ENCODE data around the gene HDGFL3. TPM values are rescaled to one million over a fixed set of nuclear protein-coding genes. Genes with fewer than 3 reads are reported as not detected.
A peak's percentile ranks its signal among the peaks of the same experiment; 100 is the strongest.
"Not testable (repeated sequence)": the region's sequence is repeated elsewhere in the genome, so short reads cannot be mapped to it uniquely, and the experiment has no call there.

Gene HDGFL3
- total RNA-seq, 1 experiment from 2014 or later, result 75.2 TPM

GRCh38 chr15:83174891-83175290 lies 32.7 kb downstream of the HDGFL3 start:
- H3K4me3 ChIP-seq, result no peak overlapping the region
- H3K9me3 ChIP-seq (replicated peaks), result no peaks in the 10 kb centered on the region
- no peaks in the 10 kb centered on the region for H3K27me3 ChIP-seq
- H3K27ac ChIP-seq, result no peak overlapping the region
- no peaks in the 10 kb centered on the region for H3K36me3 ChIP-seq
- no peaks in the 10 kb centered on the region for H3K4me1 ChIP-seq
- DNase-seq, result no peak

DNA sequence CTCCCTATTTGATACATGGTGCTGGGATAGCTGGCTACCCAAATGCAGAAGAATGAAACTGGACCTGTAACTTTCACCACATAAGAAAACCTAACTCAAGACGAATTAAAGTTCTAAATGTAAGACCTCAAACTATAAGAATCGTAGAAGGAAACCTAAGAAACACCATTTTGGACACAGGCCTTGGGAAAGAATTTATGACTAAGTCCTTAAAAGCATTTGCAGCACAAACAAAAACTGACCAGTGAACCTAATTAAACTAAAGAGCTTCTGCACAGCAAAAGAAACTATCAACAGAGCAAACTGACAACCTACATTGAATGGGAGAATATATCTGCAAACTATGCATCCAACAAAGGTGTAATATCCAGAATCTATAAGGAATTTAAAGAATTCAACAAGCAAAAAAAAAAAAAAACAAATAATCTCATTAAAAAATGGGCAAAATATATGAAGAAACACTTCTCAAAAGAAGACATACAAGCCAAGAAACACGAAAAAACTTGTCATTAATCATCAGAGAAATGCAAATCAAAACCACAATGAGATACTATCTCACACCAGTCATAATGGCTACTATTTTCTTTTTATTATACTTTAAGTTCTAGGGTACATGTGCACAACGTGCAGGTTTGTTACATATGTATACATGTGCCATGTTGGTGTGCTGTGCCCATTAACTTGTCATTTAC lies 37.0 kb downstream of the HDGFL3 start:
- Histone ChIP-seq H3K4me3 (no peak overlapping the region), H3K27me3 (no peaks in the 10 kb centered on the region), H3K4me1 (no peaks in the 10 kb centered on the region), H3K36me3 (no peaks in the 10 kb centered on the region), H3K27ac (no peak overlapping the region), H3K9me3 (replicated peaks) (peaks cover 4% of the 10 kb centered on the region; the same call in 1 of the 2 replicates)
- DNase-seq, result no peak

DNA sequence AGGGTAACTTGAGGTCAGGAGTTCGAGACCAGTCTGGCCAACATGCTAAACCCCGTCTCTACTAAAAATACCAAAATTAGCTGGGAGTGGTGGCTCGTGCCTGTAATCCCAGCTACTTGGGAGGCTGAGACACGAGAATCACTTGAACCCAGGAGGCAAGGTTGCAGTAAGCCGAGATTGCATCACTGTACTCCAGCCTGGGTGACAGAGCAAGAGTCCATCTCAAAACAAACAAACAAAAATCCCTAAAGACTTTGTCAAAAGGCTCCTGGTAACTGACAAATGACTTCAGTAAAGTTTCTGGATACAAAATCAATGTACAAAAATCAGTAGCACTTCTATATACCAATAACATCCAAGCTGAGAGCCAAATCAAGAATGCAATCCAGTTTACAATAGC lies 38.0 kb downstream of the HDGFL3 start:
- DNase-seq; H3K4me3 ChIP-seq; H3K36me3 ChIP-seq; H3K9me3 ChIP-seq (replicated peaks); H3K27me3 ChIP-seq; H3K4me1 ChIP-seq; H3K27ac ChIP-seq: not testable (repeated sequence)

- H3K36me3 ChIP-seq, result no peaks in the 10 kb centered on the region; the same call in 1 of the 2 replicates
- H3K4me3 ChIP-seq, result no peak overlapping the region
- no peak for DNase-seq
Measured at GRCh38 chr15:83166830-83167229, 40.8 kb downstream of the HDGFL3 start.

GRCh38 chr15:83166218-83166617 lies 41.4 kb downstream of the HDGFL3 start:
- Histone ChIP-seq H3K9me3 (replicated peaks) (peaks cover 4% of the 10 kb centered on the region; the same call in 1 of the 2 replicates), H3K4me3 (no peak overlapping the region), H3K27ac (no peak overlapping the region), H3K4me1 (no peaks in the 10 kb centered on the region), H3K27me3 (no peaks in the 10 kb centered on the region), H3K36me3 (no peaks in the 10 kb centered on the region; the same call in 1 of the 2 replicates)
- DNase-seq, result no peak

More at GRCh38 chr15:83166830-83167229, 40.8 kb downstream of the HDGFL3 start:
- Histone ChIP-seq H3K4me1 (no peaks in the 10 kb centered on the region), H3K27me3 (no peaks in the 10 kb centered on the region), H3K27ac (no peak overlapping the region), H3K9me3 (replicated peaks) (peaks cover 4% of the 10 kb centered on the region; the same call in 1 of the 2 replicates)

GRCh38 chr15:83164771-83165404 lies 42.7 kb downstream of the HDGFL3 start:
- H3K27me3 ChIP-seq, result no peaks in the 10 kb centered on the region
- H3K4me3 ChIP-seq, result no peak overlapping the region
- H3K9me3 ChIP-seq (replicated peaks), result peaks cover 4% of the 10 kb centered on the region; the same call in 1 of the 2 replicates
- DNase-seq, result no peak
- H3K27ac ChIP-seq, result no peak overlapping the region
- no peaks in the 10 kb centered on the region for H3K4me1 ChIP-seq
- no peaks in the 10 kb centered on the region; the same call in 1 of the 2 replicates for H3K36me3 ChIP-seq

DNA sequence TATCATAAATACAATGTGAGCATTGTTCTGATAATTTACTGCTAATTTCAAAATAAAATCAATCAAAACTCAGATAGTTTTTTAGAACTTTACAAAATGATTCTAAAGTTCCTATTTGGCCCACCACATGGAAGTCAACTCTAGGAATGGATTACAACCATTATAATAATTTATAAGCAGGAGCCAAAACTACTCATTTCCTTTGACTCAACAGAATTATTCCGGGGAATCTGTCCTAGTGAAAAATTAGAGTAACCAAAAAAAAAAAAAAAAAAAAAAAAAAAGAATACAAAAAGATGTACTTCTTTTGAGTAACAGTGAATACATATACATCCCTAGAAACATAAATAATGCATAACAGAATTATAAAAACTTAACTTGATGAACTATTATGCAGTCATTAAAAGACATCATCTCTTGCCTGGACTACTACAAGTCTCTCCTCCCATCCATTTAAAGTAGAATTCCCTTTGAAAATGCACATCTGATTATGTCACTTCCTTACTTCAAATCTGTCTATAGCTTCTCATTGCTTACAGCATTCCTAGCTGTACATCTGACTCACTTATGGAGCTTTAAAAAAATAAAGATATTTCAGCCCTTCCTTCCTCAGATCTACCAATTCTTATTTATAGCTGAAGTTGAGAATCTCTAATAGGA lies 43.4 kb downstream of the HDGFL3 start:
- H3K4me3 ChIP-seq, result no peak overlapping the region
- H3K9me3 ChIP-seq (replicated peaks), result peaks cover 4% of the 10 kb centered on the region; the same call in 1 of the 2 replicates
- H3K4me1 ChIP-seq, result no peaks in the 10 kb centered on the region
- no peak for DNase-seq
- H3K36me3 ChIP-seq, result no peaks in the 10 kb centered on the region; the same call in 1 of the 2 replicates
- no peaks in the 10 kb centered on the region for H3K27me3 ChIP-seq
- H3K27ac ChIP-seq, result no peak overlapping the region

DNA sequence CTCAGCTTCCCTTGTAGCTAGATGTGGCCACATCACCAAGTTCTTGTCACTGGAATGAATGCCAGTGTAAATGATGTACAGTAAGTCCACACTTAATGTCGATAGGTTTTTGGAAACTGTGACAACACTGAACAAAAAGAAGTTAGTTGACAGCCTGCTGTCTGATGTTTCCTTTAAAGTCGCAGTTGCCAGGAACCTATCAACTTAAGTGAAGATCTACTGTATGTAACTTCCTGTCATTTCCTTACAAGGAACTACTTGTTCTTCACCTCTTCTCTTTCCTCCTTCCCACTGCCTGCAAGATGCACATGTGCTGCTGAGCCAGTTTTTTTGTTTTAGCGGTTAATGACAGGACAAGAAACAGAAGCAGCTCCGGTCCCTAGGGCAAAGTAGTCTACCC lies 44.6 kb downstream of the HDGFL3 start:
- H3K9me3 ChIP-seq (replicated peaks), result peaks cover 4% of the 10 kb centered on the region; the same call in 1 of the 2 replicates
- no peak for DNase-seq
- no peak overlapping the region for H3K4me3 ChIP-seq
- H3K4me1 ChIP-seq, result peaks cover 9% of the 10 kb centered on the region; the same call in 1 of the 2 replicates
- H3K36me3 ChIP-seq, result peaks cover under 1% of the 10 kb centered on the region
- H3K27me3 ChIP-seq, result no peaks in the 10 kb centered on the region
- H3K27ac ChIP-seq, result no peak overlapping the region

DNA sequence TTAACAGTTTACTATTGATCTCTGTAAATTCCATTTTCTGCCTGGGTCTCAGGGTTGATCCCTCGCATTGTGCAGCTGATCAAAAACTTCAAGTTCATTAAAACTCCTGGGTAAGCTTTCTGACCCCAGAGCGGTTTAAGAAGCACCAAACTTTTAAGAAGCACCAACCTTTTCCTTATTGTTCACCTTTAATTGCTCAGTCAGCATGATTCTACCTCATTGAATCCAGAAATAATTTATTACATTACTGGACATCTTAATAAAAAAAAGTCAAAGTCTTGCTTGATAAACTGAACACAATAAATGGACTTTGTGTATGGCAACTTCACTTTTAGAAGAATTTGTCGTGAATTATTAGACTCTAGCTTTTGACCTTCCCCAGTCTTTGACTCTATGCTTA lies 46.9 kb downstream of the HDGFL3 start:
- Histone ChIP-seq H3K36me3 (peaks cover 22% of the 10 kb centered on the region), H3K4me1 (peaks cover 10% of the 10 kb centered on the region; the same call in 1 of the 2 replicates), H3K4me3 (no peak overlapping the region), H3K27me3 (no peaks in the 10 kb centered on the region), H3K27ac (no peak overlapping the region), H3K9me3 (replicated peaks) (no peaks in the 10 kb centered on the region)
- DNase-seq, result no peak

- peaks cover 10% of the 10 kb centered on the region; the same call in 1 of the 2 replicates for H3K4me1 ChIP-seq
- no peaks in the 10 kb centered on the region for H3K9me3 ChIP-seq (replicated peaks)
- H3K27ac ChIP-seq, result no peak overlapping the region
- H3K4me3 ChIP-seq, result no peak overlapping the region
- H3K27me3 ChIP-seq, result no peaks in the 10 kb centered on the region
- peak; percentile 14 to 48 for DNase-seq
- H3K36me3 ChIP-seq, result peaks cover 32% of the 10 kb centered on the region
Measured at GRCh38 chr15:83158393-83158792, 49.2 kb downstream of the HDGFL3 start.

DNA sequence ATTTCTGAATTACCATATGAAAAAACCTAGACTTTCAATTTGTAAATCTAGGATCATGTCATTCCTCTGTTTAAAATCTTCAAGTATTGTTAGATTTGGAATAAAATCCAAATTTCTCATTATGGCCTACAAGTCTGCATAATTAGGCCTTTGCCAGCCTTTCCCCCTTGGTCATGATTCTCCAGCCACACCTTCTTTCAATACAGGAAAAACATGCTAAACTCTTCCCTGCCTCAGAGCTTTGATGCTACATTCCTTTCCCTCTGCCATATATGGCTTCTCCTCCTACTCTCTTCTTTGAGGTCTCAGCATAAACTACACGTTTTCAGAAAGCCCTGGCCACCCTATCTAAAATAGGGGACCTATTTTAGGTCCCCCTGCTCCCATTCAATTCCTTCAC lies 51.7 kb downstream of the HDGFL3 start:
- no peak overlapping the region for H3K27ac ChIP-seq
- H3K36me3 ChIP-seq, result peaks cover 38% of the 10 kb centered on the region
- DNase-seq, result no peak
- H3K9me3 ChIP-seq (replicated peaks), result no peaks in the 10 kb centered on the region
- H3K4me1 ChIP-seq, result peaks cover 10% of the 10 kb centered on the region; the same call in 1 of the 2 replicates
- no peak overlapping the region for H3K4me3 ChIP-seq
- no peaks in the 10 kb centered on the region for H3K27me3 ChIP-seq

- peaks cover 50% of the 10 kb centered on the region for H3K36me3 ChIP-seq
- DNase-seq, result no peak
- H3K4me1 ChIP-seq, result peaks cover 3% of the 10 kb centered on the region; the same call in 1 of the 2 replicates
- no peaks in the 10 kb centered on the region for H3K9me3 ChIP-seq (replicated peaks)
- H3K4me3 ChIP-seq, result no peak overlapping the region
- no peaks in the 10 kb centered on the region for H3K27me3 ChIP-seq
- no peak overlapping the region for H3K27ac ChIP-seq
Measured at GRCh38 chr15:83153288-83153687, 54.3 kb downstream of the HDGFL3 start.

DNA sequence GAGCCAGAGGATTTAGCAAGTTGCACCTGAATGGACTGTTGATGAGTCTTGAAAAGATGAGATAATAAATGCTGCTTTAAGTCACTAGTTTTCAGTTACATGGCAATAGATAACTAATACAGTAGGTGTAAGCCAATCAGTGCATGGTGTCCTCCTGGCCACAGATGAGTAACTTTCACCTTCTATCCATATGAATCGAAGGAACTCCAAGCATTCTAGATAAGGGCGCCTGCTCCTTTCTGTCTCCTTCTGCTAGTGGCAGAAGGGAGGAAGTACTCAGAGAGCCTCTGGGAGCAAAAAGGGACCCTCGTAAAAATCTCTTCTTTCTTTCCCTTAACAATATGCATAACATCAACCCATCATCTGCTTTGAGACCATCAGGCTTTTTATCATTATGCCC lies 62.9 kb downstream of the HDGFL3 start:
- DNase-seq, result no peak
- Histone ChIP-seq H3K4me1 (no peaks in the 10 kb centered on the region), H3K36me3 (peaks cover 36% of the 10 kb centered on the region), H3K9me3 (replicated peaks) (no peaks in the 10 kb centered on the region), H3K4me3 (no peak overlapping the region), H3K27me3 (no peaks in the 10 kb centered on the region), H3K27ac (no peak overlapping the region)

GRCh38 chr15:83142151-83142550 lies 65.5 kb downstream of the HDGFL3 start:
- peaks cover 35% of the 10 kb centered on the region for H3K36me3 ChIP-seq
- H3K4me3 ChIP-seq; H3K27ac ChIP-seq; H3K4me1 ChIP-seq; DNase-seq; H3K9me3 ChIP-seq (replicated peaks); H3K27me3 ChIP-seq: not testable (repeated sequence)

Data from SJCRH30 (cell line).